HG02840 (cell line): ENCODE measurements around the gene COG1.

Experiments
- ATAC-seq: cut with Tn5 transposase; IDR thresholded peaks from one replicate; pipeline ENCODE4 v1.9.1; 2021; ENCODE audit warnings: mild to moderate bottlenecking, moderate library complexity, moderate number of reproducible peaks; ENCODE audit not compliant: unreplicated experiment, low FRiP score

Gene COG1

GRCh38 chr17:73196500-73196899, 3.6 kb downstream of the COG1 start:
- no peak for ATAC-seq

DNA sequence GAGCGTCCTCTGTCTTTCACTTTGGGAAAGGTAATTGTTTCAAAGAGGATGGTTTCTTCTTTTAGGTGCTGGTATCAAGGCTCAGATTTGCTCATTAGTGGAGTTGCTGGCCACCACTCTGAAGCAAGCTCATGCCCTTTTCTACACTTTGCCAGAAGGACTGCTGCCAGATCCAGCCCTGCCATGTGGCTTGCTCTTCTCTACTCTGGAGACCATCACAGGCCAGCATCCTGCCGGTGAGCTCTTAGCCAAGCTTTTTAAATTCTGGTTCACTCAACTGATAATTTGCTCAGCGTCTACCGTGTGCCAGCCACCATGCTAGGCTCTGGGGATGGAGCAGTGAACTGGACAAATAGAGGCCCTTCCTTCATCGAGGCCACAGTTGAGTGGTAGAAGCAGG, 4.3 kb downstream of the COG1 start:
- no peak for ATAC-seq

GRCh38 chr17:73198201-73198929, 5.5 kb downstream of the COG1 start:
- ATAC-seq = no peak

DNA sequence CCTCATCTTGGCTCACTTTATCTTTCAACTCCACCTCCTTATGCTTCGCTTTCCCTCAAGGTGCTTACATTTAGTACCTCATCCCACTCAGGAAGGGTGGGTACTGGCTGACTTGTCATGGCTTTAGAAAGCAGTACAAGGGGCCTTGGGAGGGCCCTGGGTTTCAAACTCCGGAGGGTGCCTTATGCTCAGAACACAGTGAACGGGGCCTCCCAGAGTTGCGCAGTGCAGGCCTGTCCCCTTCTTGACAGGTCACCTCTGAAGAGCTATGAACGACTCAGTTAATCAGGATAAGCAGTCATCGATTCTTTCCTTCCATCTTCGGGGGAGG, 6.0 kb downstream of the COG1 start:
- ATAC-seq = no peak

DNA sequence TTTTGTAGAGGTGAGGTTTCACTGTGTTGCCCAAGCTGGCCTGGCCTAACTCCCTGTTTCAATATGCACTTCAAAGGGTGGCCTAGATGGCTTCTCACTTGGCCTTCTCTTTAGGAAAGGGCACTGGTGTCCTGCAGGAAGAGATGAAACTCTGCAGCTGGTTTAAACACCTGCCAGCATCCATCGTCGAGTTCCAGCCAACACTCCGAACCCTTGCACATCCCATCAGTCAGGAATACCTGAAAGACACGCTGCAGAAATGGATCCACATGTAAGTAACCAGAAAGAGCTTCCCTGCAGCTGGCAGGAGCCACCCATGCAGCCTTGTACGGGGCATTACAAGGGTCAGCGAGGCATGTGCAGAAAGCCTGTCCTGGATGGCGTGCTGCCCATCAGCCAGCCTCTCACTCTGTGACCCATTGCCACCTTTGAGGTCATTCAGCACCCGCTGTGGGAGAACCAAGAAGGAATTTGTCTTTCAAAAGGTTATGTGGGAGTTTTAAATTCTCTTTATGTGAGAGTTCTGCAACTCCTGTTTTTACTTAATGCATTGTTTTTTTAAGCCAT, 7.0 kb downstream of the COG1 start:
- no peak for ATAC-seq

- ATAC-seq = no peak
These were observed 7.6 kb downstream of the COG1 start for GRCh38 chr17:73200476-73200875.

DNA sequence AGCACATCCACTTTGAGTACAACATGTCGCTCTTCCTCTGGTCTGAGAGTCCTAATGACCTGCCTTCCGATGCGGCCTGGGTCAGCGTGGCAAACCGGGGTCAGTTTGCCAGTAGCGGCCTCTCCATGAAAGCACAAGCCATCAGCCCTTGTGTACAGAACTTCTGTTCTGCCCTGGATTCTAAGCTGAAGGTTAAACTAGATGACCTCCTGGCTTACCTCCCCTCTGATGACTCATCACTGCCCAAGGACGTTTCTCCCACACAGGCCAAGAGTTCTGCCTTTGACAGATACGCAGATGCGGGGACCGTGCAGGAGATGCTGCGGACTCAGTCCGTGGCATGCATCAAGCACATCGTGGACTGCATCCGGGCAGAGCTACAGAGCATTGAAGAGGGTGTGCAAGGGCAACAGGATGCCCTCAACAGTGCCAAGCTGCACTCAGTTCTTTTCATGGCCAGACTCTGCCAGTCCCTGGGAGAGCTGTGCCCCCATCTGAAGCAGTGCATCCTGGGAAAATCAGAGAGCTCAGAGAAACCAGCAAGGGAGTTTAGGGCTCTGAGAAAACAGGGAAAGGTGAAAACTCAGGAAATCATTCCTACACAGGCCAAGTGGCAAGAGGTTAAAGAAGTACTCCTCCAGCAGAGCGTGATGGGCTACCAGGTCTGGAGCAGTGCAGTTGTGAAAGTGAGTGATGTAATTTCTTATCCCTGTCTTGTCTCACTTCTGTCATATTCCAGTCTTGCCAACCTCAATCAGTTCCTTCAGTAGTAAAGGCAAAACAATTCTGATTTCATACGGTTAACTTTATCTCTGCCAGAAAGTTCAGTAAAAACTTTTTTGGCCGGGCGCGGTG, 8.6 kb downstream of the COG1 start:
- no peak for ATAC-seq

DNA sequence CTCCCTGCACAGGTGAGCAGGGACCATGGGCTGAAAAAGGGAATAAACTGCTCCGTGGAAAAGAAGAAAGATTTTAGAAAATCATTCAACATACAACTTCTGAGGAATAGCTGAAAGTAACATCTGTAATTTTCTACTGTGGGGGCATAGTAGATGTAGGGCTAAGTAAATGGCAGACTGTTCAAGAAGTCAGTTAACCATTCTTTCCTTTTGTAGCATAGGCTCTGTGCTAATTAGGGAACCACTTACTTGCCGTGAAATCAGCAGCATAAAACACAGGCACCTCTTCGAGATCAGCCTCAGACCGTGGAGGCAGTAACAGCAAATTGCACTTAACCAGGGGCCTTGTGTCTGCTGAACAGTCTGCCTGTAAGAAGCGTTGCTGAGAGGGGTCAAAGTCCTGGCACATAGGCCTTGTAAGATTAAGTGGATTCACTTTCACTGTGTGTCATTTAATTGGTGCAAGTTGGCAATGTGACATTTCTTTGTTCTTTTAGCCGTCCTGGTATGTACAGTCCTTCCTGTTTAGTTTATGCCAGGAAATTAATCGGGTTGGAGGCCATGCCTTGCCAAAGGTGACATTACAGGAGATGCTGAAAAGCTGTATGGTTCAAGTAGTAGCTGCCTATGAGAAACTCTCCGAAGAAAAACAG, 10.4 kb downstream of the COG1 start:
- ATAC-seq = no peak

- no peak for ATAC-seq
These were observed 11.1 kb downstream of the COG1 start for GRCh38 chr17:73203788-73204479.

- ATAC-seq = no peak
These were observed 12.7 kb downstream of the COG1 start for GRCh38 chr17:73205459-73205961.

GRCh38 chr17:73208139-73208827, 15.4 kb downstream of the COG1 start:
- no peak for ATAC-seq

DNA sequence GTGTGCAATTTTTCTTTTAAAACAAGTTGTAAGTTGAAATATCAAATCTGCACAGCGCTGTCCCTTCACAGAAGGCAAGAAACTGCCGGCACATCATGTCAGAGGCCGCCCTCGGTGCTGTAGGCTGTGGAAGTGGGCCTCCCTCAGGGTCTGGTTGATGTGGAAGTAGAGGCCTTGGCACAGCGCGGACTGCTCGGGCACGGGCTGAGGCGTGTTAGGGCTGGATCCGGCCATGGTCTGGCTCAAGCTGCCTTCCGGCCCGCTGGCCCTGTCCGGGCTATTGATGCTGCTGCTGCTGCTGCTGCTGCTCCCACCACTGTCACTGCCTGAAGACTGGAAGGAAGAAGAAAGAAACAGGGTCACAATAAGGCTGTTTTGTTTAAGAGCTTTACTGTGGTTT, 16.6 kb downstream of the COG1 start:
- no peak for ATAC-seq

DNA sequence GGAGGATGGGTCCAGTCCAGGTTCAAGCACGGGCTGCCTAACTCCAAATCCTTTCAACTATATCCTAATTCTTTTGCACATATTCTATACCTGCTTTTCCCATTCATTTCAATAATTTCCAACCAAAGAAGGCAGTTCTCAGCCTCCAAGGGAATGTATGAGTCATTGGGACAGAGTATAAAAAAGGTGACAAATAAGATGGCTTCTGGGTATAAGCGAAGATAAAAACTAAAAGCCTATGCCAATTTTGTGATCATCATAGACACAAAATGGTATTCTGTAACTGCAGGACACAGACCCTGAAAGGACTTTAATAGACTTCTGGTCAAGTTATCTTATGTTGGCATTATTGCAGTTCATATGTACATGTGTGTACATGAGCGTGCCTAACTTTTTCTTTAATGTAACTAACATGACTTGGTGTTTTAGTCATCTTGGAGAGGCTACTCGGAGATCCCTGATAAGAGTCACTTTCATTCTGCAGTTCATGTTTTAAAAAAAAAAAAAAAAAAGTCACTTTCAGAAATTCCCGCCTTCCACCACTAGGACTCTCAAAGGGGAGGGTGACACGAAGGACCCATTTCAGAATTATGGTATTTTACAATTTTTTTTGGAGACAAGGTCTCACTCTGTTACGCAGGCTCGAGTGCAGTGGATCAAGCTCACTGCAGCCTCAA, 17.3 kb downstream of the COG1 start:
- no peak for ATAC-seq

- ATAC-seq = no peak
These were observed 18.9 kb downstream of the COG1 start for GRCh38 chr17:73211745-73212144.

DNA sequence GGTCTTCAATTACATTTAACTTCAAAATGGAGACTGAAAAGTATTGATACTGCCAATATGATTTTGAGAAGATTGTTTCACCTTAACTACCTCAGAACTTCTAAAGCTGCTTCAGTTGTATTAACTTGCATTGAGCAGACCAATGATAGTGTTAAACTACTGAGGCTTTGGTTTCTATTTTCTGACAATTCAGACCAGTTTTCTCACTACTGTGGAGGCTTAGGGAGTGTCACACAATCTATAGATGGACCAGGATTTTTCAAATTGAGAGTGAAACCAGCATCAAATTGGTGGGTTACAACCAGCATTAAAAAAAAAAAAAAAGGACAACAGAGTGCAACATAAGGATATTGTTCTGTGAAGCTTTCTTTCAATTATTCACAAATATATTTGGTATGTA, 21.2 kb downstream of the COG1 start:
- ATAC-seq = no peak

DNA sequence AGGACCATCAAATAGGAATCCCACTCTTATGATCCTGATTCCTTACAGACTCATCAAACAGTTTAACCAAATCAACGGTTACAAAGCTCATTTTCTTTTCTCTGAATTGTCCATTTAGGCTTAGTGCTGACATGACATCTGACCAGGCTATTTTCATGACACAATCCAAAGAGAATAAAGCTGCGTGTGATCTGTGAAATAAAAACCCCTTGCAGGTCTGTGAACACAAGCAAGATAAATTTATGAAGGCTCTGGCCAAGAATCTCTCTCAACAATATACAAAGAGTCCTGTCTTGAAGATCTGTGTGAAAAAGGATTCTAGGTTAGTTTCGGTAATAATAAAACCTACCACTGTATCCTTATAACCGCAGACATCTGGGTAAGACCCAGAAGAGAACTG, 22.0 kb downstream of the COG1 start:
- no peak for ATAC-seq

- ATAC-seq = no peak
These were observed 22.6 kb downstream of the COG1 start for GRCh38 chr17:73215447-73215846.

DNA sequence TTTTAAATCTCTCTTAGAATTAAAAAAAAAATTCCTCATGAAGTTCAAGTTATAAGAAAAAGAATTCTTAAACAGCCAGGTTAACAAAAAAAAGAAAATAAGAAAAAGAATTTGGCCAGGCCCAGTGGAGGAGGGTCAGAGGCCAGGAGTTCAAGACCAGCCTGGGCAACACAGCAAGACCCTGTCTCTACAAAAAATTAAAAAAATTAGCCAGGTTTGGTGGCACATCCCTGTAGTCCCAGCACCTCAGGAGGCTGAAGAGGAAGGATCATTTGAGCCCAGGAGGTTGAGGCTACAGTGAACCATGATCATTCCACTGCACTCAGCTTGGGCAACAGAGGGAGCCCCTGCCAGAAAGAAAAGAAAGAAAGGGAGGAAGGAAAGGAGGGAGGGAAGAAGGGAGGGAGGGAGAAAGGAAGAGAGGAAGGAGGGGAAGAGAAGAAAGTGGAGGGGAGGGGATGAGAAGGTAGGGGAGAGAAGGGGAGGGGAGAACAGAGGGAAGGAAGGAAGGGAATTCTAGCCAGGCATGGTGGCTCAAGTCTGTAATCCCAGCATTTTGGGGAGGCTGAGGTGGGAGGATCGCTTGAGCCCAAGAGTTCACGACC, 30.9 kb downstream of the COG1 start:
- ATAC-seq = no peak

GRCh38 chr17:73224237-73224636, 31.4 kb downstream of the COG1 start:
- no peak for ATAC-seq
